Midbrain (tissue), 1 donor: ENCODE data around the gene ENTPD3.
A peak's percentile ranks its signal among the peaks of the same experiment; 100 is the strongest.
"Not testable (repeated sequence)": the region's sequence is repeated elsewhere in the genome, so short reads cannot be mapped to it uniquely, and the experiment has no call there.

Source experiments
- DNase-seq: peaks from one replicate; lab custom pipeline; 2025; lab: John Stamatoyannopoulos, UW

Gene ENTPD3

DNA sequence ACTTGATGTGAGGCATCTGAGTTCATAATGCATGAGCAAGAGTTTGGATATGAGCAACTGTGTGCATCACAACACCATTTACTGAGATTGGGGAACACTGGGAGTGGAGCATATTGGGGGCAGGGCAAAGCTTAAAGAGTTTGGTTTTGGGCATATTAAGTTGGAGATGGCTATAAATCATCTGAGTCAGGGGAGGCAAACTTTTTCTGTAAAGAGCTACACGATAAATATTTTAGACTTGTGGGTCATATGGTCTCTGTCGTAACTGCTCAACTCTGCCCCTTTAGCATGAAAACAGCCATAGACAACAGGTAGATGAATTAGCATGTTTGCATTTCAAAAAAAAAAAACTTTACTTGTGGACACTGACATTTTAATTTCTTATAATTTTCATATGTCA is 20.0 kb downstream of the ENTPD3 start:
- DNase-seq: no peak

DNA sequence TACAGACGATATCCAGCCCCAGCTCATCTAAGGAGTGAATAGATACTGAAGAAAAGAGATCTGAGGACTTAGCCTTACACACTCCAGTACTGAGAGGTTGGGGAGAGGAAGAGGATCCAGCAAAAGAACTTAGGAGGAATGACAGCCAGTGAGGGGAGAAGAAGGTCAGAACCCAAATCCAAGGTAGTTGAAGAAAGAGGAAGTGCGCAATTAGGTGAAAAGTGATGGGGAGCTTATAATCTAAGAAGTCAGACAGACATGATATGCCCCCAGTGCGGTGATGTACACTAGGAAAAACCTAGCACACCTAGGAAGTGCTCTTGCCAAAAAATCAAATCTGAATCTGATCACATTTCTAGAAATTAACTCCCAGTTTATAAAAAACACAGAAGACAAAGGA is 20.6 kb downstream of the ENTPD3 start:
- DNase-seq: no peak

DNA sequence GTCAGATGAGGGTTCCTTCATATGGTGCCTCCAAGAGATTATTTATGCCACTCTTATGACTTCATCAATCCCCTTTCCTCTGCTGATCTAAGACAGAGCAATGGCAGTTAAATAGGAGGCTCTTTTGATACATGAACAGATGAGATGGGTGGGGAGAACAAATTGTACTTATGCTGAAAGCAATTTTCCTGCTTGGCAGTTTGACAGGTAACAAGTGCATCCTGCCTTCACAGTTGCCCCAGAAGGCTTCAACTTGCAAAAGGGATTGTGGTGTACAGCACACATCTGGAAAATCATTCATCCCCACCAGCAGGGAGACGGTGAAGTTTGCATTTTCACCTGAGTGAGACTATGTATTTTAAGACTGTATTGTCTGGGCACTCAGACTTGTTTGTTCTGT is 27.3 kb downstream of the ENTPD3 start:
- DNase-seq: no peak

DNA sequence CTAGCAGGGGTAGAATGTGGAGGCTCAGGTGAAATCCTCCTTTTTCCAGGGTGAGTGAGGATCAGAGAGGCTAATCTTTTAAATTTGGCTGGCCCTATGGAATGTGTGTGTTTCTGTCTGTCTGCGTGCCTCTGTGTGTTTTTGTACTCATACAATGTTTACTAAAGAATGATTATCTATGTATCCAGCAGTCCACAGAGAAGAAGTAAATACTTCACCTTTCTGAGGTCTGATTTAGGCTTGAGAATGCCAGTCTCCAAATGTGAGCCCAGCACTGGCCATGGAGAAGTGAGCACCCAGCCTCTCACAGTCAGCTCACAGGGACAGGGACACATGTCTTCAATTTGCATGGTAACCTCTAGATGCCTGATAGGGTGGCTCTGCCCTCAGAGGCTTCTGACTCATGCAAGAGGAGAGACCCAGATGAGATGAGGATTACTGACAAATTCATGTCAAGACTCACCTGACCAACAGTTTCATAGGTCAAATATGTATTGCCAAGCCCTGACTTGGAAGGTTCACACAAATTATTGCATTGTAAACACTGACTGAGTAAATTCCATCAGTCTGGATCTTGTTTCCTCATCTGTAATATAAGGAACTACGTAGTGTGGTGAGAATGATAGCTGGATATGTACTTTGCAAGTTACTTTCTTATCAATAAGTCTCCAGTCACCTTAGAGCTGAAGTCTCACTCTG is 31.0 kb downstream of the ENTPD3 start:
- no peak for DNase-seq

DNA sequence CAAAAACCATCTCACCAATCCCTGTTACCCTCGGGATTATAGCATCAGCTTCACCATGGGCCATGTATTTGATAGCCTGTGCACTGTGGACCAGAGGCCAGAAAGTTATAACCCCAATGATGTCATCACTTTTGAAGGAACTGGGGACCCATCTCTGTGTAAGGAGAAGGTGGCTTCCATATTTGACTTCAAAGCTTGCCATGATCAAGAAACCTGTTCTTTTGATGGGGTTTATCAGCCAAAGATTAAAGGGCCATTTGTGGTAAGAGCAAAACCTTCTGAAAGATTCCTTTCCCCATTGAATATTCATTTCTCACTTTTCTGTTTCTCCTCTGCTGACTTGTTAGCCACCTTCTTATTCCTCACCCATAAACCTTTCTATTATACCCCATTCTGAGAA is 35.9 kb downstream of the ENTPD3 start:
- DNase-seq: no peak

DNA sequence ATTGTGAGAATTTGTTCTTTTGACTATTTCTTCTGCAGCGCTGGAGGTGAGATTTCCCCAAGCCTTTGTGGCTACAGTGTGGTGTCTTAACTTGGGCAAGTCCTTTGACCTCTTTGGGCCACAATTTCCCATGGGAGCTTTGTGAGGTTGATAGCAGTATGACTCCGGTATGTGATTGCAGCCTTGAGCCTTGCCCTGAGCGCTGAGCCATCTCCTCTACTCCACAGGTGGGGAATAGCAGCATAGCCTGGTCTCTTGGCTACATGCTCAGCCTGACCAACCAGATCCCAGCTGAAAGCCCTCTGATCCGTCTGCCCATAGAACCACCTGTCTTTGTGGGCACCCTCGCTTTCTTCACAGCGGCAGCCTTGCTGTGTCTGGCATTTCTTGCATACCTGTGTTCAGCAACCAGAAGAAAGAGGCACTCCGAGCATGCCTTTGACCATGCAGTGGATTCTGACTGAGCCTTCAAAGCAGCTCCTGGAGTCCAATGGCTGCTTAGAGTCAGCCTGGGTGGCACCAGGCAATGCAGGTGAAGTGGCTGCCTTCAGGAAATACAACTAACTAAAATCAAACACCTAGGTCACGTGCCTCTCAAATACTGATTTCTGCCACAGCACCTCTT is 40.2 kb downstream of the ENTPD3 start:
- DNase-seq: no peak

DNA sequence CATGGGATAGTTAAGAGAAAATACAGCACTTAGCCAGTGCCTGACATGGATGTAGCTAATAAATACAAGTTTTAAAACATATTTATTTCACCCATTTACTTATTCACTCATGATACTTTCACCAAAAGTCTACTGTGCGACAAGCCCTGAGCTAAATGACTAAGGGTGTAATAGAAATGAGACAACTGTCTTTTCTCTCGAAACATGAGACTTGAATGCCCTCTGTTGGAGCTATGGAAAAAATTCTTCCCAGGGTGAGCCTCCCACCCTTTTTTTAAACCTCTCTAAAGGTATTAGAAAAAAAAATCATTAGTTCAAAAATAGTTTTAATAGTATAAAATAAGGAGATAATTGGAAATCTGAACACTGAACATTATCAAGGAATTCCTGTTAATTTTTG is 45.8 kb downstream of the ENTPD3 start:
- no peak for DNase-seq

DNA sequence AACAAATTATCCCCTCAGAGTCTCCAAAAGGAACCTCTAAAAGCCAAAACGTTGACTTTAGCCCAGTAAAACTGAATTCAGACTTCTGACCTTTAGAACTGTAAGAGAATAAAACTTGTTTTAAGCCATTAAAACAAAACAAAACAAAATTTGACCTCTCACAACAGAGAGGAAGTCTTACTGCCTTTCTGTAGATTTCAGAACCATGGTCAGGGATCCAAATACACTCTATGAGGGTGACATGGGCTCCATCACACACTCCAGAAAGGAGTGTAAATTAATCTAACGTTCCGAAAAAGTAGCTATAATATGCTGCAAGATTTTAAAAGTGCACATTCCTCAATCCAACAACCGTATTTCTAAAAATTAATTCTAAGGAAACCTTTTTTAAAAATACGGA is 50.9 kb downstream of the ENTPD3 start:
- DNase-seq: no peak

DNA sequence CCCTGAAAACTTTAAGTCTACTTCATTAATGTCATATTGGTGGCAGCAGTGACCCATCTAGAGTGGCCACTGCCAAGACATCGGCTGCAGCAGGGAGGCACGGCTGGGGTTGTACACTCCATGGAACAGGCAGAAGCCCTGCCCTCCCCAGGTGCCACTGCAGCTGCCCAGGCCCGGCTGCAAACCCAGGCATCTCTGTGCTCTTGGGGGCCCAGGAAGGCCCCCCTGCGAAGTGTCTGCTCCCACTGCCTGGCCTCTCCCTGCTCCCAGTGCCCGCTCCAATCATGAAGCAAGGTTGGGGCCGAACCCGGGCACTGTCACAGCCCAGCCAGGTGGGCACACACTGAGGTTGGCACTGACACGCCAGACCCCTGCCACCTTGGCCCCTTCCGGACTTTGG is 58.1 kb downstream of the ENTPD3 start:
- DNase-seq: no peak

DNA sequence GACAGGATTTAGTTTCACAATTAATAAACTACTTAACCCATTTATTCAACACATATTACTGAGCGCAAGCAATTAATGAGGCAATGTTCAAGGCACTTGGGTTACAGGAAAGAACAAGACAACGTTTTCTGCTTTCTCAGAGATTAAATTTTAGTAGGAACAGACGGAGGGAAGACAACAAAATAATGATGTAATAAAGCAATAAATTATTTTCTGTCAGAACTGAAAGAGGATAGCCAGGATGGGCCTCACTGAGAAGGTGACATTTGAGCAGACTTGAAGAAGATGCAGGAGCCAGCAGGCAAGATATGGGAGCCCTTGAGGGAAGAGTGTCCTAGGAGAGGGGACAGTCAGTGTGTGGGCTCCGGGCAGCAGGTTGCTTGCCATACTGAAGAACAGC is 58.9 kb downstream of the ENTPD3 start:
- DNase-seq: no peak

DNA sequence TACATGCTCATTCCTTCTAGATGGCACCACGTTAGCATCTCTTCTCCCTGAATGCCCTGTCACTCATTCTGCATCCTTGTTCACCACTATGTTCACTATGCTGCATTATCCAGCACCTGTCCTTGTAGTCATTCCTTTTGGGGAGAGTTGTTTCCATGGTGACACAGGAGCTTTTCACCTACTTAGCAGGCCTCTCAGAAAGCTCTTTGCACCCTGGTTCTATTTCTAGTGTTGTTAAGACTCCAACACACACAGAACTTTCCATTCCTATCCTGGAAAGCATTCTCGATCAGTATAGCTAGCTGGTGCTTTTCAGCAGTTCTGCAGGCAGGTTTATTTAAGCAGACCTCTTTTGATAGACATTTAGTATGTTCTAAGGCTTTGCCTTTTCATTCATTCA is 63.5 kb downstream of the ENTPD3 start:
- DNase-seq: peak; percentile 7

DNA sequence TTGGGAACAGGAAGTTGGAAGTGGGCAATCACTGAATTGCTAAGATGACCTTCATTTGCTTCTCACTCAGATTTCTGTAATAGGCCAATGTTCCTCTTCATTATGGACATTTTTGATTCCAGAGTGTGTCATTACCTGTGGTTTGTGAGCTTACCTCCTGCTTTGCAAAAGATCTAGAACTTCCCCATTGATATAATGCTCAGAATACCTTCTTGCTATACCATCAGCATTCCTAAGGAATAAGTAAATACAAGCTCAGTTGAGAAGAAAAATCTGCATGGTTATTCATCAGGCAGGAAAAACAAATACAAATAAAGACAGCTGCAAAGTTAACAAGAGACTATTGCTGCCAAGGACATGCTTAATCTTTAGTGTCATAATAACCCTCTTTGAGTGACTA is 64.6 kb downstream of the ENTPD3 start:
- DNase-seq: no peak

DNA sequence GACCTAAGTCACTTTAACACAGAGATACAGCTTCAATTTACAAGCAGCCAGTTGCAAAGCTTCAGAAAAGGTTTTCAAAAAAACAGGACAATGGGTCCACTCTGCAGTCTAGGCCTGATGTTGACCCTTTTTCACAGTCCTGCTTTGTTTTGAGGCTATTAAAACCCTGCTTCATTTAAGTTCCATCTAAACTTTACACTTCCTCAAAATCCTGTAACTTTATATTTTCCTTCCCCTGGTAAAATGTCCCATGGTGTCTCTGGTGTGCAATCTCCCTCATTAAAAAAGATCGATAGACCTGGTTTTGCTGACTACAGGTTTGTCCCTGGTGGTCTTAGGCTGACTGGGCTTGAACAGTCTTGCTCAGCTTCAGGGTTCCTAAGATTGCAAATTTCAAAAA is 65.1 kb downstream of the ENTPD3 start:
- DNase-seq: no peak

DNA sequence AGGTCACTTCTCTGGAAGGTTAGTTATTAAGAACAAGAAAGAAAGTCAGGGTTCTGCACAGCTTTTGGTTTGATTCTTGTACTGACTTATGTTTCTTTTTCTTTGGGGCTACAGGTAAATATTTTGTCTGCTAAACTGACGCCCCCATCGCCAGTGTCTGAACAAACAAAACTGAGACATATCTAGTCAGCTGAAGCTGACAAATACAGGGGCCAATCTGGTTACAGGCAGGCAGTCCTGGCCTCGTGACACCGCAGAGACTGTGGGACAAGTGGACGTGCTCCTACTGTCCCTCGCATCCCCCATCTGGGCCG is 65.5 kb downstream of the ENTPD3 start:
- peak; percentile 54 for DNase-seq

DNA sequence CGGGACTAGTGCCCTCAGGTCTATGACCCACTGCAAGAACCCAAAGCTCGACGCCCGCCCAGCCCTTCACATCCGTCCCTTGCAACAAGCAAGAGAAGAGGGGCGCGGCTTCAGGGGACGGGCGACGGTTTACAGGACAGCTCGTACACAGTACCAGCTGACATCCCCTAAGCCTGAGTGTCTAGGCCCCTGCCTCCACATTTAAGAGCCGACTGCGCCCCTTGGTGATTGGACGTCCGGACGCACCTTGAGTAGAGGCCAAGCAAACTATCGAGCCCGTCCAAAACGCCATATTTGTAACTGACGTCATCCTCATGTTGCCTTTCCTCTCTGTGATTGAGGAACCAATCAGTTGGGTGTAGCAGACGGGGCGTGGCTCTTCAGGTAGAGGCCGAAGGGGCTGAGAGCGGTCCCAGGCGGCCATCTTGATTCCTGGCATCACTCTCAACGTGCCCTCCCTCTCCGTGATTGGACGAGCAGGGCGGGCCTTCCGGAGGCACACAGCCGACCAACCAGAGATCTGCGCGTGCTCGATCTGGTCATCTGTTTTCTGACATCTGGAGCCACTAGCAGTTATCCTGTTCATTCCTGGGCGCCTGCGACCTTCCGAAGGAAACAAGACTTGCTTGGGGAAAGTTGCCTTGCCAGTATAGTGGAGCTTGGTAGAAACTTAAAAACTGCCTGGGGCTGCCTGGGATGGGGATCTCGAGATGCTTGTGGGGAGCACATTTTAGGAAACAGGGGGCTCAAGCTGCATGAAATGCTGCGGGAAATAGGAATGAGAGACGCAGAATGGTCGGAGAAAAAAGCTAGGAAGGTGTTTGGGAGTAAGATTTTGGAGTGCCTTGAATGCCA is 66.1 kb downstream of the ENTPD3 start:
- DNase-seq: peak; percentile 97

DNA sequence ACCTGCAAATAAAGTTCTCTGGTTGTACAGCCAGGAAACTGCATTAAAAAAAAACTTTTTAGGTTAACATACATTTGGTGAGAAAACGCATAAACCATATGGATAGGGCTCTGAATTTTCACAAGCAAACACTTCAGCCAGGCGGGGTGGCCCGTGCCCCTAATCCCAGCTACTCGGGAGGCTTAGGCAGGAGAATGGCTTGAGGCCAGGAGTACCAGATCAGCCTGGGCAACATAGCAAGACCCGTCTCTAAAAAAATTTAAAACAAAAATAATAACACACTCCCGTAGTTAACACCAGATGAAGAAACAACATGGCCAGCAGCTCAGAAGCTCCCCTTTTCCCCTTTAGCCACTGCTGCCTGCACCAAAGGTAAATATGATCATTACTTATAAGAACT is 66.9 kb downstream of the ENTPD3 start:
- no peak for DNase-seq

DNA sequence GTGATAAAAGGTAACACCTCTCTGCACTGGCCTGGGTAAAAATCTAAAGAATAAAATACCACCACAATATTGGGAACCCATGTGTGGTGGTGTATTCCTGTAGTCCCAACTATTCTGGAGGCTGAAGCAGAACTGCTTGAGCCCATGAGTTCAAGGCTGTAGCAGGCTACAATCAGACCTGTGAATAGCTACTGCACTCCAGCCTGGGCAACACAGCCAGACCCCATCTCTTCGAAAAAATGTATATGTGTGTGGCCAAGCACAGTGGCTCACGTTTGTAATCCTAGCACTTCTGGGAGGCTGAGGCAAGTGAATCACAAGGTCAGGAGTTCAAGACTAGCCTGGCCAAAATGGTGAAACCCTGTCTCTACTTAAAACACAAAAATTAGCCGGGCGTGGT is 68.3 kb downstream of the ENTPD3 start:
- no peak for DNase-seq

DNA sequence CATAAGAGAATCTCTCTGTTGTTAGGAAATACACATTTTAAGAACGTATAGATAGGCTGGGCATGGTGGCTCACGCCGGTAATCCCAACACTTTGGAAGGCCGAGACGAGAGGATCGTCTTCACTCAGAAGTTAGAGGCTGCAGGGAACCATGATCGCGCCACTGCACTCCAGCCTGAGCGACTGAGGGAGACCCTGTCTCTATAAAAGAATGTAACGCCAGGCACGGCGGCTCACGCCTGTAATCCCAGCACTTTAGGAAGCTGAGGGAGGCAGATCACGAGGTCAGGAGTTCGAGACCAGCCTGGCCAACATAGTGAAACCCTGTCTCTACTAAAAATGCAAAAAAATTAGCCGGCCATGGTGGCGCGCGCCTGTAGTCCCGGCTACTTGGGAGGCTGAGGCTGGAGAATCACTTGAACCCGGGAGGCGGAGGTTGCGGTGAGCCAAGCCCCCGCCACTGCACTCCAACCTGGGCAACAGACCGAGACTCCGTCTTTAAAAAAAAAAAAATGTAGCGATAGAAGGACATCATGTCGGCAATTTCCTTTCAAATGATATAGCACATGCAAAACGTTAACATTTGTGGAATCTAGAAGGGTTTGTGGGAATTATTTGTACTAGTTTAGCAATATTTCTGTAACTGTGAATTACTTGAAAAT is 69.4 kb downstream of the ENTPD3 start:
- DNase-seq: no peak

DNA sequence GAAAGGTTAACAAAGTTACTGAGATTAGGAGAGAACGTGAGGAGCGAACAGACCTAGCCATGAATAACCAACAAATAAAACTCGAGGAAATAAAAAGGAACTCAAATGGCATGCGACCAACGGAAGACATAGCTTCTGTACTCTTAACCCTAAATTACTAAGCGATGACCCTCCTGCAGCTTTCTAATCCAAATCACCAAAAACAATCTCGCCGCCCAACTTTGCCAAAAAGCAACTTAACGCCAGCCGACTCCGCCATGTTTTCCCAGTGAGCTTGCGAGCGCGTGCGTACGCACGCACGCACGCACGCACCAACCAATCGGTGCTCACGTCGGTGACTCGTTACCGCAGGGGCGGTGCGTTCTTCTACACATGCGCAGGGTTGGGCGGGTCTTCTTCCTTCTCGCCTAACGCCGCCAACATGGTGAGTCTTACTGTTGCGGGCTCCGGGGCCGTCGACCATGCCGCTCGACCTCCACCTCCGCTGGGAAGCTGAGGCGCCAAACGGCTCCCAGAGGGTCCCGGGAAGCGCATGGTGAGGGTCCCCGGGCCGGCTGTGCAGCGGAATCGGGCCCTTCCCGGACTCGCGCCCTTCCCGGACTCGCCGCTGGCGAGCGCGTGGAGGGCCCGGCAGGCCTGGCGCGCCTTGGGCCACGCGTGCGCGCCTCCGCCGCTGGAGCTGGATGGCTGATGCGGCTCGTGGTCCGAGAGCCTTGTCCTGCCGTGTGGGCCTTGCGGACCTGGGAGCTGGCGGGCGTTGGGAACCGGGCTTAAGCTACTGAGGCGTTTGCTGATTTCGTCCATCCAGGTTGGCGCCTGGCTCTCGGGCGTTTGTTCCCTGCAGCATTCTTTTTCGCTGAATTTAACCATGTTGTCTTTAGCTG is 70.2 kb downstream of the ENTPD3 start, which contains the start of gene RPL14:
TSS of gene RPL14 (plus strand) at position 400 of the 884 bp plus-strand sequence. CDS start at position 533, 133 bp downstream.
- DNase-seq: peak; percentile 98

DNA sequence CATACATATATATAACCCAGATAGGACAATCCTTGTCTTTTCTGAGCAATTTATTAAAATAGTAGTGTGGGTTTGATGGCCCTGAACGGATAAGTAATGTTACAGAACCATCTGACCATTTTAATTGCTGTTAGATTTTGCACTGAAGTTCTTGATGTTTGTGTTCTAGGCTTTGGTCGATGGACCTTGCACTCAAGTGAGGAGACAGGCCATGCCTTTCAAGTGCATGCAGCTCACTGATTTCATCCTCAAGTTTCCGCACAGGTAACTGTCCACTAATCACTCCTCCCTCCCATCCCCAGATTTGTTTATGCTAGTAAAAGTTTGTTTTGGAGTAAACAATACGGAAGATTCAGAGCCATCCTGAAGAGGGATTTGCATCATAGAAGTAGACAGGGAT is 71.5 kb downstream of the ENTPD3 start:
- DNase-seq: no peak

DNA sequence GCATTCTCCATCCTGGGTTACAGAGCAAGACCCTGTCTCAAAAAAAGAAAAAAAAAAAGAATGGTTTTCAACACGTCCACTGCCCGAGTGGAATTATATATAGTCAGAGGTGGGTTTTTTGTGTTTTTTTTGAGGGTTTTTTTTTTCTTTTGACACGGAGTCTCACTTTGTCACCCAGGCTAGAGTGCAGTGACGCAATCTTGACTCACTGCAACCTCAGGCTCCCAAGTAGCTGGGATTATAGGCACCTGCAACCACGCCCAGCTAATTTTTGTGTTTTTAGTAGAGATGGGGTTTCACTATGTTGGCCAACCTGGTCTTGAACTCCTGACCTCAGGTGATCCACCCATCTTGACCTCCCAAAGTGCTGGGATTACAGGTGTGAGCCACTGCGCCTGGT is 73.5 kb downstream of the ENTPD3 start:
- DNase-seq: not testable (repeated sequence)

DNA sequence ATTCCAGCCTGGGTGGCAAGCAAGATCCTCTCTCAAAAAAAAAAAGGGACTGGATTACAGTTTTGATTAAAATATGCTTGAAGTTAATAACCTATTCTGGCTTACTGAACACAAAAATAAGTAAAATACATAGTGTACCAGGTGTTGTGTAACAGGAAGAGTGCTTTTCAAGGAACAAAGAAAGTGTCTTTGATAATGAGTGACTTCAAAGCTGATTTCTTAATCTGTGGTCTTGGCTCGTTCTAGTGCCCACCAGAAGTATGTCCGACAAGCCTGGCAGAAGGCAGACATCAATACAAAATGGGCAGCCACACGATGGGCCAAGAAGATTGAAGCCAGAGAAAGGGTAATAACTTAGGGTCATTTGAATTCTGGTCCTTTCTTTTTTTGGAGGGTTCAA is 74.2 kb downstream of the ENTPD3 start:
- no peak for DNase-seq
